Keratinocyte (primary cell): ENCODE data around the gene MYADM. TPM values are rescaled to one million over a fixed set of nuclear protein-coding genes. Genes with fewer than 3 reads are reported as not detected.

ENCODE experiments used
- DNase-seq: peaks from one replicate; pipeline ENCODE4 v3.0.0-alpha.2; 2011; ENCODE audit warnings: low read depth, missing footprints, low spot score
- FAIRE-seq: peaks from 2 replicates; lab custom pipeline; 2011; peaks lifted over from hg19 to GRCh38; lab: Jason Lieb, UNC
- H2AFZ ChIP-seq: 2 replicates; pipeline ENCODE4 v1.6.0; 2012; ENCODE audit warnings: low read length, control low read depth, inconsistent platforms; ENCODE audit not compliant: control insufficient read depth
- H3K27ac ChIP-seq: 2 replicates; pipeline ENCODE4 v1.5.1; 2011; ENCODE audit warnings: low read length; ENCODE audit not compliant: control insufficient read depth, insufficient read depth
- H3K27me3 ChIP-seq: 3 replicates; pipeline ENCODE4 v1.6.0; 2011; ENCODE audit warnings: low read length; ENCODE audit not compliant: control insufficient read depth, insufficient read depth; ENCODE audit errors: extremely low read depth
- H3K36me3 ChIP-seq, 2 experiments: 2 replicates in 1 of 2; 3 replicates in 1 of 2; pipeline ENCODE4 v1.5.1; 2011; ENCODE audit warnings: low read length in 2 of 2, mild to moderate bottlenecking in 1 of 2; ENCODE audit not compliant: control insufficient read depth in 2 of 2, insufficient read depth in 2 of 2; ENCODE audit errors: extremely low read depth in 1 of 2
- H3K4me1 ChIP-seq: 3 replicates; pipeline ENCODE4 v1.5.1; 2011; ENCODE audit warnings: low read length; ENCODE audit not compliant: control insufficient read depth, insufficient read depth; ENCODE audit errors: extremely low read depth
- H3K4me2 ChIP-seq: 3 replicates; pipeline ENCODE4 v1.6.0; 2011; ENCODE audit warnings: low read depth, low read length; ENCODE audit not compliant: control insufficient read depth, insufficient read depth; ENCODE audit errors: extremely low read depth
- H3K4me3 ChIP-seq, 3 experiments: fragments of 200-600 bp in 1 of 3; sonication (generic) in 1 of 3; 2 replicates in 2 of 3; 3 replicates in 1 of 3; pipeline ENCODE4 v1.5.1; 2011 to 2016; ENCODE audit warnings: low read length in 3 of 3, mild to moderate bottlenecking in 3 of 3, control low read depth in 2 of 3, inconsistent platforms in 1 of 3, low read depth in 1 of 3, mixed read lengths in 1 of 3, mixed run types in 1 of 3, moderate library complexity in 1 of 3; ENCODE audit not compliant: control insufficient read depth in 2 of 3, insufficient read depth in 2 of 3; ENCODE audit errors: extremely low read depth in 1 of 3
- H3K79me2 ChIP-seq: 2 replicates; pipeline ENCODE4 v1.6.0; 2012; ENCODE audit warnings: low read length; ENCODE audit not compliant: control insufficient read depth, insufficient read depth
- H3K9ac ChIP-seq: 3 replicates; pipeline ENCODE4 v1.6.0; 2011; ENCODE audit warnings: low read length; ENCODE audit not compliant: control insufficient read depth, insufficient read depth; ENCODE audit errors: extremely low read depth
- H3K9me1 ChIP-seq: 3 replicates; pipeline ENCODE4 v1.6.0; 2011; ENCODE audit warnings: low read length; ENCODE audit not compliant: control insufficient read depth, insufficient read depth; ENCODE audit errors: extremely low read depth
- H3K9me3 ChIP-seq: 2 replicates; pipeline ENCODE4 v1.5.1; 2012; ENCODE audit warnings: low read depth, low read length; ENCODE audit not compliant: control insufficient read depth
- H4K20me1 ChIP-seq: 3 replicates; pipeline ENCODE4 v1.6.0; 2011; ENCODE audit warnings: low read length; ENCODE audit not compliant: control insufficient read depth, insufficient read depth; ENCODE audit errors: extremely low read depth
- CTCF ChIP-seq, 3 experiments: IDR thresholded peaks in 1 of 3; conservative IDR thresholded peaks in 1 of 3; optimal IDR thresholded peaks in 1 of 3; 2 replicates in 2 of 3; 3 replicates in 1 of 3; pipeline versions ENCODE3 to v1.5.1; 2011; ENCODE audit warnings: low read length in 3 of 3, mild to moderate bottlenecking in 3 of 3, moderate library complexity in 2 of 3, control low read depth in 1 of 3, inconsistent platforms in 1 of 3; ENCODE audit not compliant: insufficient read depth in 2 of 3; ENCODE audit errors: extremely low read depth in 1 of 3
- EZH2 ChIP-seq: IDR thresholded peaks from one replicate; pipeline ENCODE4 v1.6.1; 2012; ENCODE audit warnings: inconsistent platforms, mild to moderate bottlenecking, low read length, moderate library complexity
- dilution Hi-C: fragments of 300-500 bp; cut with MboI; formaldehyde crosslinking; loops from one replicate; pipeline ENCODE4 v1.7.0; 2020; ENCODE audit warnings: low sequenced_read_pairs; ENCODE audit not compliant: extremely low pct_ligation_motif_present
- polyA plus RNA-seq, 5 experiments: library from polyadenylated mRNA; depleted of rRNA in 3 of 5; stranded (reverse) in 3 of 5; stranded (forward) in 1 of 5; unstranded in 1 of 5; fragments of >200 nt; gene quantifications; 1 replicate in 1 of 5; 2 replicates in 3 of 5; 3 replicates in 1 of 5; pipeline versions ENCODE4 v1.2.1 to v1.2.3, GENCODE V29; 2011 to 2012; ENCODE audit warnings: missing spikeins in 2 of 5, low read depth in 1 of 5, low replicate concordance in 1 of 5

Gene MYADM
- polyA plus RNA-seq, 1 donor (not counting 4 experiments of a cell fraction or from before 2014, with no cell fraction given): 16.8 TPM

- H3K27ac ChIP-seq: no peak overlapping the region
- H3K9me3 ChIP-seq: no peaks in the 10 kb centered on the region
- peaks cover 2% of the 10 kb centered on the region for H3K4me1 ChIP-seq
- no peak for TF ChIP-seq EZH2
- TF ChIP-seq CTCF (optimal IDR thresholded peaks at IDR 0.05 in 1 of 3, IDR thresholded peaks at IDR 0.05 in 1 of 3, conservative IDR thresholded peaks at IDR 0.05 in 1 of 3; ENCODE audit: extremely low read depth in 1 of 3, insufficient read depth in 2 of 3, low read length in 3 of 3): no peak
- H3K4me3 ChIP-seq: no peak overlapping the region
- no peak overlapping the region for H2AFZ ChIP-seq
- H3K4me2 ChIP-seq: no peak overlapping the region
- no peaks in the 10 kb centered on the region for H3K79me2 ChIP-seq
- no peaks in the 10 kb centered on the region for H3K9me1 ChIP-seq
- no peak for DNase-seq
- no peak overlapping the region for H3K9ac ChIP-seq
- dilution Hi-C loops: no loop called here
- no peaks in the 10 kb centered on the region for H3K36me3 ChIP-seq
- H3K27me3 ChIP-seq: no peaks in the 10 kb centered on the region
- H4K20me1 ChIP-seq: no peaks in the 10 kb centered on the region
- no peak for FAIRE-seq
These were observed 31.1 kb downstream of the MYADM start for GRCh38 chr19:53898636-53899341.

GRCh38 chr19:53900191-53900860, 32.6 kb downstream of the MYADM start:
- H3K9me1 ChIP-seq: no peaks in the 10 kb centered on the region
- dilution Hi-C loops: no loop called here
- TF ChIP-seq CTCF (optimal IDR thresholded peaks at IDR 0.05 in 1 of 3, IDR thresholded peaks at IDR 0.05 in 1 of 3, conservative IDR thresholded peaks at IDR 0.05 in 1 of 3; ENCODE audit: extremely low read depth in 1 of 3, insufficient read depth in 2 of 3, low read length in 3 of 3) (no peak), EZH2 (no peak)

More at GRCh38 chr19:53900191-53900860, 32.6 kb downstream of the MYADM start:
- Histone ChIP-seq H3K4me3 (no peak overlapping the region), H3K36me3 (no peaks in the 10 kb centered on the region), H3K9me3 (no peaks in the 10 kb centered on the region), H4K20me1 (no peaks in the 10 kb centered on the region), H3K27ac (no peak overlapping the region), H3K4me2 (no peak overlapping the region), H3K9ac (no peak overlapping the region), H3K4me1 (peaks cover 2% of the 10 kb centered on the region), H3K79me2 (no peaks in the 10 kb centered on the region), H3K27me3 (peaks cover 3% of the 10 kb centered on the region), H2AFZ (no peak overlapping the region)
- FAIRE-seq: no peak
- no peak for DNase-seq
